ENCODE measurements around the gene KIFBP. TPM values are rescaled to one million over a fixed set of nuclear protein-coding genes. Genes with fewer than 3 reads are reported as not detected.
"Not testable (repeated sequence)": the region's sequence is repeated elsewhere in the genome, so short reads cannot be mapped to it uniquely, and the experiment has no call there.

The KIFBP gene
- total RNA-seq, 3 donors from 2014 or later, result 7.5 to 11.4 (median 9.3) TPM

DNA sequence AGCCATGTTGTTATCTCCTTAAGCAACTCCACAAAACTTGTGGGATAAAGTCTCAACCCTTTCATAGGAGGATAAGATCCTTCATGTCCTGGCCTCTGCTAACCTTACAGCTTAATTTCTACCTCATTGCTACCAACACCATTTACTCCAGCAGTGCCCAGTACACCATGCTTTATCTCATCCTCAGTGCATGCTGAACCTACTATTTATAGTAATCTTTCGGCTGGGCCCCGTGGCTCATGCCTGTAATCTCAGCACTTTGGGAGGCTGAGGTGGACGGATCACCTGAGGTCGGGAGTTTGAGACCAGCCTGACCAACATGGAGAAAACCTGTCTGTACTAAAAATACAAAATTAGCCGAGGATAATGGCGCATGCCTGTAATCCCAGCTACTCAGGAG lies 8.9 kb upstream of the KIFBP start:
- H3K9me3 Mint-ChIP-seq; H3K4me3 Mint-ChIP-seq; ATAC-seq; H3K27me3 Mint-ChIP-seq (ENCODE audit: low read depth); DNase-seq; H3K4me1 Mint-ChIP-seq (ENCODE audit: low read depth): not testable (repeated sequence)
- H3K36me3 Mint-ChIP-seq (ENCODE audit: insufficient read depth), result peaks cover 48% of the 10 kb centered on the region

DNA sequence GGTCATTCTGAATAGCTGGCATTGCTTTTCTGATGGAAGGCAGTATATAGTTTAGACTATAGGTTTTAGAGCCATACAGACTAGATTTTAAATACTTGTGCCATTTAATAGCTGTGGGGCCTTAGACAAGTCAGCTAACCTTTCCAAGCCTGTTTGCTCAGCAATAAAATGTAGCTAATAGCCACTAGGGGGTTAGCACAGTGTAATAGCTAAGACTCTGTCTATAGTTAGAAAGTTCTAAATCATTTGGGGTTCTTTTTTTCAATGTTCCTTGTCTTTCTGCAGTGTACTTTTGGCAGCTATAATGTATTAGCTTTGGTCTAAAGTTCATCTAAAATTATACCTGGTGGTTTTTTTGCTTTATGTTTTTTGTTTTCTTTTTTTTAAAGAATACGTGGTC lies 7.5 kb upstream of the KIFBP start:
- Mint-ChIP-seq H3K27me3 (ENCODE audit: low read depth) (no peaks in the 10 kb centered on the region), H3K36me3 (ENCODE audit: insufficient read depth) (peaks cover 45% of the 10 kb centered on the region), H3K4me3 (no peak overlapping the region), H3K4me1 (ENCODE audit: low read depth) (no peaks in the 10 kb centered on the region), H3K9me3 (no peaks in the 10 kb centered on the region)
- DNase-seq (no peak), ATAC-seq (no peak)

DNA sequence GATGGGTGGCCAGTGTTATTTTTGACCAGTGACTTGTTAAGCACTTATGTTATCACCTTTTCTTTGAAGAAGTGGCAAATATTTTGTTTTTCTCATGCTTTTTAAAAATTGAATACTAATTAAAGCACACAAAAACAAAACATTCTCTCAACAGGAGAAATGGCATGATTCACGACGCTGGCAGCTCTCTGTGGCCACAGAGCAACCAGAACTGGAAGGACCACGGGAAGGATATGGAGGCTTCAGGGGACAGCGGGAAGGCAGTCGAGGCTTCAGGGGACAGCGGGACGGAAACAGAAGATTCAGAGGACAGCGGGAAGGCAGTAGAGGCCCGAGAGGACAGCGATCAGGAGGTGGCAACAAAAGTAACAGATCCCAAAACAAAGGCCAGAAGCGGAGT lies 6.2 kb upstream of the KIFBP start:
- H3K4me1 Mint-ChIP-seq (ENCODE audit: low read depth), result peaks cover 4% of the 10 kb centered on the region
- ATAC-seq (no peak), DNase-seq (no peak)
- H3K4me3 Mint-ChIP-seq, result no peak overlapping the region
- no peaks in the 10 kb centered on the region for H3K27me3 Mint-ChIP-seq (ENCODE audit: low read depth)
- H3K36me3 Mint-ChIP-seq (ENCODE audit: insufficient read depth), result peaks cover 44% of the 10 kb centered on the region
- H3K9me3 Mint-ChIP-seq, result no peaks in the 10 kb centered on the region

DNA sequence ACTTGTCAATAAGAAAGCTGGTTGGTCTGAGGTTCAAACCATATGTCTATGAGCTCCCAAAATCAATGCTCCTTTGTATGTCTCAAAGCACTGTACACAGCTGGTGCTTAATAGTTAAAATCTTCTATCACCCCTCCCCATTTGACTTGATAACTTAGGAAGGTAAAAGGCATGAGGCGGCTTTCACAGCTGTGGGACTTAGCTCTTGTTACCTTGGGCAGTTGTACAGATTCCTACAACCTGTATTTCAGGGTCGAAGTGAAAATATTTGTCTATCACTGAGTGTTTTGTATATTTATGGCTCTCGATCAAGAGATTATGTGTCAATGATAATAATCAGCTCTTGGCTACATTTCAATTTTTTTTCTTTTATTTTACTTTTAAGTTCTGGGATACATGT lies 992 bp upstream of the KIFBP start:
- H3K36me3 Mint-ChIP-seq (ENCODE audit: insufficient read depth), result peaks cover 22% of the 10 kb centered on the region
- no peaks in the 10 kb centered on the region for H3K9me3 Mint-ChIP-seq
- no peak for ATAC-seq
- H3K4me3 Mint-ChIP-seq, result peak overlapping the region; percentile 99
- DNase-seq, result no peak
- H3K27me3 Mint-ChIP-seq (ENCODE audit: low read depth), result no peaks in the 10 kb centered on the region
- peaks cover 47% of the 10 kb centered on the region for H3K4me1 Mint-ChIP-seq (ENCODE audit: low read depth)

DNA sequence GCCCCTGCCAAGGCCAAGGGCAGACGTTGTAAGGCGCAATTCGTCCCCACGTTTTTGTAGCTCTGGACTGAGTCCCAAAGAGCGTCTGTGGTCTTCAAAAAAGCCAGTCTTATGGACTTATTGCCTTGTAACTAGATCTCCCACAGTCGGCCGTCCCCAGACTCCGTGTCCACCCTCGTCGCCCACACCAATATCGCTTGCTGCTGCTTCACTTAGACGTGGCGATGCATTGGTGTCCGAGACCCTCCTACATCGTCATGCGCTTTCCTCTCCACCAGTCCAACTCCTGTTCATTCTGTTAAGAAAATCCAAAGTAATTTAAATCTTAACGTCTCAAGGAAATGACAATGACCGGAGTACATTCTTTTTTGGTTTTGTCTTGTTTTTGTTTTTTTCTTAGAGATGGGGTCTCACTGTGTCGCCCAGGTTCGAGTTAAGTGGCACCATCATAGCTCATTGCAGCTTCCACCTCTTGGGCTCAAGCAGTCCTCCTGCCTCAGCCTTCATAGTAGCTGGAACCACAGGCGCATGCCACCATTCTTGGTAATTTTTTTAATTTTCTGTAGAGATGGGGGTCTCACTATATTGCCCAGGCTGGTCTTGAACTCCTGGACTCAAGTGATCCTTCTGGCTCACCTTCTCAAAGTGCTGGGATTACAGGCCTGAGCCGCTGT lies 851 bp downstream of the KIFBP start:
- no peak for ATAC-seq
- Mint-ChIP-seq H3K4me1 (ENCODE audit: low read depth) (peaks cover 59% of the 10 kb centered on the region), H3K27me3 (ENCODE audit: low read depth) (no peaks in the 10 kb centered on the region)

DNA sequence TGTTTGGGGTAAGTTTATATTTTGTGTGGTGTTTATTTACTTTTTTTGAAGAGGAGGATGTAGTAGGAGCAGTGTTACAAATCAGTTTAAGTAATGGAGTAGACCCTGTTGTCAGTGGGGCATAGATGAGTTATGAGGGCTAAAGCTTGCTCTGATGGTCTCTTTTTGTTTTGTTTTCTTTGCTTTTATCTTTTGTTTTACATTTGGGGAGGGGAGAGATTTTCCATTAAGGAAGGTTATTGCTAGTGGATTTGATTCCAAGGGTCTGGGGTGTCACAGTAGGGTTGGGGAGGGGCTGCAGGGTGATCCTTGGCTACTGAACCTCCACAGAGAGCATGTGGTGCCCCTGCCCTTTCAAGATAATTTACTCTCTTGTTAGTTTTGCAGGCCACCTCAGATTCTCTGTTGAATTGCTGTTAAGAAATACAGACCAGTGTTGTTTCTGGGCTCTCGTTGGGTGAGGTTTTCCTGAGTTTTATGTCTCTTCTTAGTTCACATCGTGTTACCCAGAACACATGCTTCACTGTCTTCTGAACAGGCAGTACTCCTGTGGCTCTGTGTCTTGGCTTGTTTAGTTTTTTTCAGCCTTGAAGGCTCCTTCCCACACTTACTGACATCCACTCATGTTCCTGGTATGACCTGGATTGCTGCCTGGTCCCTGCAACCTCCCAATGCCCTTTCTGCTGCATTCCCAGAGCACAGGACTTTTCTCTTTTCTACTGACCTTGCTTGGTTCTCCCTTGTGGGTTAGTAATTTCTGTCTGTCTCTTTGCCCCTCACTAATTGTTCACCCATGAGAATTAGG lies 4.2 kb downstream of the KIFBP start:
- H3K36me3 Mint-ChIP-seq (ENCODE audit: insufficient read depth), result peaks cover 2% of the 10 kb centered on the region
- H3K27me3 Mint-ChIP-seq (ENCODE audit: low read depth), result no peaks in the 10 kb centered on the region
- H3K9me3 Mint-ChIP-seq, result no peaks in the 10 kb centered on the region
- H3K4me1 Mint-ChIP-seq (ENCODE audit: low read depth), result peaks cover 66% of the 10 kb centered on the region
- ATAC-seq, result no peak
- DNase-seq, result no peak
- no peak overlapping the region for H3K4me3 Mint-ChIP-seq

More for the DNA sequence above, 851 bp downstream of the KIFBP start:
- H3K9me3 Mint-ChIP-seq, result no peaks in the 10 kb centered on the region
- H3K4me3 Mint-ChIP-seq, result peak overlapping the region; percentile 99
- no peak for DNase-seq
- peaks cover 10% of the 10 kb centered on the region for H3K36me3 Mint-ChIP-seq (ENCODE audit: insufficient read depth)

DNA sequence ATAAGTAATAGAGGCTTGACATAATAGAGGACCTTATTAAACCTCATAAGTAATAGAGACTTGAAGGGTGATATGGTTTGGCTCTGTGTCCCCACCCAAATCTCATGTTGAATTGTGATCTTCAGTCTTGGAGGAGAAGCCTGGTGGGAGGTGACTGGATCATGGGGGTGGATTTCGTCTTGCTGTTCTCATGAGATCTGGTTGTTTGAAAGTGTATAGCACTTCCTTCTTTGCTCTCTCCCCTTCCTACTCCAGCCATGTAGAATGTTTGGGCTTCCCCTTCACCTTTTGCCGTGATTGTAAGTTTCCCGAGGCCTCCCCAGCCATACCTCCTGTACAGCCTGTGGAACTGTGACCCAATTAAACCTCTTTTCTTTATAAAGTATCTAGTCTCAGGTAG lies 8.6 kb downstream of the KIFBP start:
- ATAC-seq, result peak; percentile 12 to 18
- Mint-ChIP-seq H3K36me3 (ENCODE audit: insufficient read depth) (no peaks in the 10 kb centered on the region), H3K4me1 (ENCODE audit: low read depth) (peaks cover 40% of the 10 kb centered on the region), H3K27me3 (ENCODE audit: low read depth) (no peaks in the 10 kb centered on the region), H3K9me3 (no peaks in the 10 kb centered on the region), H3K4me3 (peak overlapping the region; percentile 36)
- DNase-seq, result no peak

DNA sequence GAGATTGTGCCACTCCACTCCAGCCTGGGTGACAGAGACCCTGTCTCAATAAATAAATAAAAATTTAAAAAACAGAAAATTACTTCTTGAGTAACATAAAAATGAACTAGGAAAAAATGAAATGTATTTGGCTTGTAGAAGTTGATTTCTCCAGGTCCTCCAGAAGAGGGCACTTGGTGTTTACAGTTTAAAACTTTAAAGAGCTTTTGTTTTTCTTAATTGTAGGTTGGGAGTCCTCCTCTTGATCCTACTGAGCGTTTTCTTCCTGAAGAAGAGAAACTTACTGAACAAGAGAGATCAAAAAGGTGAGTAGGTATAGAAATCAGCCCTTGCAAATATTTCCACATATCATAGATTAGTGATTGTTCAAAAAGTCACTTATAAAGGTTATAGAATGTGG lies 16.2 kb downstream of the KIFBP start:
- ATAC-seq (peak; percentile 58 to 71), DNase-seq (no peak)
- Mint-ChIP-seq H3K36me3 (ENCODE audit: insufficient read depth) (peaks cover 3% of the 10 kb centered on the region), H3K27me3 (ENCODE audit: low read depth) (no peaks in the 10 kb centered on the region), H3K9me3 (no peaks in the 10 kb centered on the region), H3K4me3 (no peak overlapping the region), H3K4me1 (ENCODE audit: low read depth) (peaks cover 4% of the 10 kb centered on the region)

DNA sequence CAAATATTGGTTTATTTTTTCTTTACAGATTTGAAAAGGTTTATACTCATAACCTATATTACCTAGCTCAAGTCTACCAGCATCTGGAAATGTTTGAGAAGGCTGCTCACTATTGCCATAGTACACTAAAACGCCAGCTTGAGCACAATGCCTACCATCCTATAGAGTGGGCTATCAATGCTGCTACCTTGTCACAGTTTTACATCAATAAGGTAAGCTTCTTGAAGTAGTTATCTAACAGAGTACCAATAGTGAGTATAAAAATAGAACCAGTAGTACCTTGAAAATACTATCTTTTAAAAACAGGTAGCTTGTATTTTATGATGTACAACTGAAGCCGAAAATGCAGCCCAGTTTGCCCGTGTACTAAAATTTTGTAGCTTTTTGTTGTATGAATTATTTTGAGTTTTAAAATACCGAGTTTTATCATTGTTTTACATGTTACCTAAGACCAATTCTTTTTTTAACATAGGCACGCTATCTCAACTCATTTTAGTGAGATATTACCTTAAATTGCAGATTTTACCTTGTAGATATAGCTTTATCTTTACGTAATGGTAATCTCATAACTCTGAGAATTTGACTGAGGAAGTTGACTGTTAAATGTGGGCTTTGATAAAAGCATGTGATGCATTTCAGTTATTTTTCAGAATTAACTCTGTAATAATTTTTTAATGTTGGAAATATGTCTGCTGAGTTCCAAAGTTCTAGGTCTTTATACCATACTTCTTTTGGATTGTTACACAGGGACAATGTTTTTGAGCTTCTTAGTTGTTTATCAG lies 17.3 kb downstream of the KIFBP start:
- no peaks in the 10 kb centered on the region for H3K27me3 Mint-ChIP-seq (ENCODE audit: low read depth)
- DNase-seq, result no peak
- H3K36me3 Mint-ChIP-seq (ENCODE audit: insufficient read depth), result peaks cover 8% of the 10 kb centered on the region
- no peaks in the 10 kb centered on the region for H3K9me3 Mint-ChIP-seq
- ATAC-seq, result no peak
- H3K4me1 Mint-ChIP-seq (ENCODE audit: low read depth), result peaks cover 2% of the 10 kb centered on the region
- no peak overlapping the region for H3K4me3 Mint-ChIP-seq

DNA sequence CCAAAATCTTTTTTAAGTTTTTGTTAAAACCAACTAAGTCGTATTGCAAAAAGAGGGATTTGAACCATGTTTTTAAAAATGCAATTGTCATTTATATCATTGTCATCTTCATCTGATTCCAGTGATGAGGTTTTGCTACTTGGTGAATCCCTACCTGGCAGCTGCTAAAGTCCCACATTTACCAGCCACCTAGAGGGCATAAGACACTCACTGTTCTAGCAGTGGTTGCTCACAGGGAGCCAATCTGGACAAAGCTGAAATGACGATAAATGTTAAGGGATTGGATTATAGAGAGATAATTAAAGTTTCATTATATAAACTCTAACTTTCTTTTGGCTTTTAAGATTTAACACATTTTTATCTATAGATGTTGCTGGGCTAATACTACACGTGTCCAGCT lies 18.7 kb downstream of the KIFBP start:
- ATAC-seq (no peak), DNase-seq (no peak)
- H3K27me3 Mint-ChIP-seq (ENCODE audit: low read depth), result no peaks in the 10 kb centered on the region
- peaks cover 2% of the 10 kb centered on the region for H3K4me1 Mint-ChIP-seq (ENCODE audit: low read depth)
- peaks cover 13% of the 10 kb centered on the region for H3K36me3 Mint-ChIP-seq (ENCODE audit: insufficient read depth)
- H3K9me3 Mint-ChIP-seq, result no peaks in the 10 kb centered on the region
- no peak overlapping the region for H3K4me3 Mint-ChIP-seq

DNA sequence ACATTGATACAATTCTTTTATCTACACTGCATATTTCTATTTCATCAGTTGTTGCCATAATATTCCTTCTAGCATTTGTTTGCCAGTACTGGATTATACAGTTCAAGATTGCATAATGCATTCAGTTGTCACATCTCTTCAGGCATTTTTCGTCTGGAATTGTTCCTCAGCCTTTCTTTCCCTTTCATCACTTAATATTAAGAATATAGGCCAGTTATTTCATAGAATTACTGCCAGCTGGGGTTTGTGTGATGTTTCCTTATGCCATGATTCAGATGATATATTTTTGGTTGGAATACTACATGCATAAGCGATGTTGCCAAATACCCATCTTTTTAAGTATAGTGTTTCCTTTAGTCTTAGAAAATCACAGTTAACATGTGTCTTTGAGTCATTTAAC lies 20.8 kb downstream of the KIFBP start:
- Mint-ChIP-seq H3K27me3 (ENCODE audit: low read depth) (no peaks in the 10 kb centered on the region), H3K9me3 (no peaks in the 10 kb centered on the region), H3K36me3 (ENCODE audit: insufficient read depth) (peaks cover 20% of the 10 kb centered on the region), H3K4me3 (no peak overlapping the region), H3K4me1 (ENCODE audit: low read depth) (peaks cover 7% of the 10 kb centered on the region)
- DNase-seq (no peak), ATAC-seq (no peak)

DNA sequence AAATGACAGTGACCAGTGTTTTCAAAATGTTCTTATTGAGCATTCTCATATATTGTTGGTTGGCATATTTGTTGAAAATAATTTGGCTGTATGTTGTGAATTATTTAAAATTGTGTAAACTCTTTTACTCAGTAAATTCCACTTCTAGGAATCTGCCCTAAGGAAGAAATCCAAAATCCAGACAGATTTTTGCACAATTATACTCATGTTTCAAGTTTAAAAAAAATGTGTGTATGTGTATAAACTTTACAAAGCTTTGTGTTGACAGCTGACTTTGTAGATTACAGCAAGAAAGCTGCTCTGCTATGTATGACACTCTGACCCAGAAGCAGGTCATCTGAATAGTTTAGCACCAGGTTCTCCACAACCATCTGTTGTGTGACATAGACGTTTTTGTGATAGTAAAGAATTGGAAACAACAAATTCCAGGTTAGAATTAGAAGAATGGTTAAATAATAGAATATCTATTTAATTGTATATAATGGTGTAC lies 21.6 kb downstream of the KIFBP start:
- H3K9me3 Mint-ChIP-seq, result no peaks in the 10 kb centered on the region
- no peaks in the 10 kb centered on the region for H3K27me3 Mint-ChIP-seq (ENCODE audit: low read depth)
- H3K4me1 Mint-ChIP-seq (ENCODE audit: low read depth), result peaks cover 6% of the 10 kb centered on the region
- H3K36me3 Mint-ChIP-seq (ENCODE audit: insufficient read depth), result peaks cover 21% of the 10 kb centered on the region
- no peak overlapping the region for H3K4me3 Mint-ChIP-seq
- no peak for ATAC-seq
- DNase-seq, result no peak

DNA sequence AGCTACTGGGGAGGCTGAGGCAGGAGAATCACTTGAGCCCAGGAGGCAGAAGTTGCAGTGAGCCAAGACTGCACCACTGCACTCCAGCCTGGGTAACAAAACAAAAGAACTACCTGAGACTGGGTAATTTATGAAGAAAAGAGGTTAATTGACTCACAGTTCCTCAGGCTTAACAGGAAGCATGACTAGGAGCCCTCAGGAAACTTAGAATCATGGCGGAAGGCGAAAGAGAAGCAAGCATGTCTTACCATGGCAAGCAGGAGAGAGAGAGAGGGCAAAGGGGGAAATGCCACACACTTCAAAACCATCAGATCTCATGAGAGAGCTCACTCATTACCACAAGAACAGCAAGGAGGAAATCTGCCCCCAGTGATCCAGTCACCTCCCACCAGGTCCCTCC lies 24.2 kb downstream of the KIFBP start:
- H3K9me3 Mint-ChIP-seq; H3K4me3 Mint-ChIP-seq; H3K4me1 Mint-ChIP-seq (ENCODE audit: low read depth); H3K27me3 Mint-ChIP-seq (ENCODE audit: low read depth); DNase-seq: not testable (repeated sequence)
- peaks cover 29% of the 10 kb centered on the region for H3K36me3 Mint-ChIP-seq (ENCODE audit: insufficient read depth)
- ATAC-seq, result peak; percentile 66 to 73

DNA sequence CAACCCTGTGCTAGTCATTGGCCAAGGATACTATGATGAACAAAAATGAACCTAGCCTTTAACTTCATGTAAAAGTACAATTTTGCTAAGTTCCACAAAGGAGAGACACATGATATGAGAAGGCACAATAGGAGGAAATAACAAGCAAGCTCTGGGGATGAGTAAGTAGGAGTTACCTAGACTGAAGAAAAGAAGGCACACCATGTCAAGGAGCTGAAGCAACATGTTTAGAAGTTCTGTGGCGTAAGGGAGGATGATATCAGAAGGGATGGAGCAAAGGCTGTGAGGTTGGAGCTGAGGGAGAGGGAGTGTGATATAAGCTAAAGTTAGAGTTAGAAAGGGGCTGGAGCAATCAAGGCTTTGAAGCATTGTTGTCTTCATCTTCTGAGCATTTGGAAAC lies 25.6 kb downstream of the KIFBP start:
- H3K4me1 Mint-ChIP-seq (ENCODE audit: low read depth), result peaks cover 6% of the 10 kb centered on the region
- no peak for DNase-seq
- H3K27me3 Mint-ChIP-seq (ENCODE audit: low read depth), result no peaks in the 10 kb centered on the region
- no peaks in the 10 kb centered on the region for H3K9me3 Mint-ChIP-seq
- peaks cover 35% of the 10 kb centered on the region for H3K36me3 Mint-ChIP-seq (ENCODE audit: insufficient read depth)
- no peak for ATAC-seq
- H3K4me3 Mint-ChIP-seq, result no peak overlapping the region

Measured in activated T-cell treated with anti-CD3 and anti-CD28 coated beads, Interleukin-2, amount 50 U/mL, for 4 hours (primary cell).